SU-DHL-6 (cell line): Measurements from ENCODE around the gene GNPTG.

Experiments
- EZH2phosphoT487 ChIP-seq: fragments of 200-600 bp; sonication (generic), shearing (Covaris generic); conservative IDR thresholded peaks from 2 replicates; pipeline ENCODE4 v1.6.1; 2018; ENCODE audit warnings: mild to moderate bottlenecking, antibody characterized with exemption, low read length, moderate library complexity, mixed read lengths
- TF ChIP-seq, protein P1 (sequence below): fragments of 200-600 bp; sonication (generic); IDR thresholded peaks from one replicate; pipeline ENCODE4 v1.5.1; 2017; ENCODE audit warnings: antibody characterized with exemption, mild to moderate bottlenecking, low read length, moderate library complexity; ENCODE audit not compliant: insufficient read depth, poor library complexity, severe bottlenecking

DNA sequence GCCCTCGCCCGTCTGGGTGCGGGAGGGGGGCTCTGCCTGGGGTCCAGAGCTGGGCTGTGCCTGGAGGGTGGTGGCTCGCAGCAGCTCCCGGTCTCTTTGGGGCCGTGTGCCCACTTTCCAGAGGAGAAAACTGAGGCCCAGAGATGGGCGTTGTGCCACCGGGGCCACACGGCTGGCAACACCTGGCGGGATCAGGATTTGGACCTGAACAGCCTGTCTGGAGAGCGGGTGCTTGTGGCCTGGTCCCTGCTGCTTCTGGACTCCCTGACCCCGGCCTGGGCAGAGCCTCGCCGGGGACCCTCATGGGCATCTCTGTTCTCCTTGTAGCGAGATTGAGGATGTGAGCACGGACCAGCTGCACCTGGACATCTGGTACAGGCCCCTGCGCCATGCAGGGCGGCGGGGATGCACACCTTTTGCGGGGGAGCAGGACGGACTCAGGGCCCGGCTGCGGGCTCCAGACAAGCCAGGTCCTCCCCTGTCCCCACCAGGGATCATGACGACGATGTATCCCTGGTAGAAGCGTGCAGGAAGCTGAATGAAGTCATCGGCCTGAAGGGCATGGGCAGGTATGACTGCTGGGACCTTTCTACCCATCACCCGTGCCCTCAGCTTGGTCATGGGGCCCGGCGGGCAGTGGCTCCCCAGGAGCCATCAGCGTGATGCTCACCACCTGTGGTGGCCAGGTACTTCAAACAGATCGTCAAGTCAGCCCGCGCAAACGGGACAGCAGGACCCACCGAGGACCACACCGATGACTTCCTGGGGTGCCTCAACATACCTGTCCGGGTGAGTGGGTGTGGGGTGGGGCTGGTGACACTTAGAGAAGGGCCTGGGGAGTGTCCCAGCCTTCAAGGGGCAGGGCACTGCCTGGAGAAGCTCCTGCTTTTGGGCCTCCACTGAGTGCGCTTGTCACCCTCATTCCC is 10.0 kb upstream of the GNPTG start:
- TF ChIP-seq, protein P1, sequence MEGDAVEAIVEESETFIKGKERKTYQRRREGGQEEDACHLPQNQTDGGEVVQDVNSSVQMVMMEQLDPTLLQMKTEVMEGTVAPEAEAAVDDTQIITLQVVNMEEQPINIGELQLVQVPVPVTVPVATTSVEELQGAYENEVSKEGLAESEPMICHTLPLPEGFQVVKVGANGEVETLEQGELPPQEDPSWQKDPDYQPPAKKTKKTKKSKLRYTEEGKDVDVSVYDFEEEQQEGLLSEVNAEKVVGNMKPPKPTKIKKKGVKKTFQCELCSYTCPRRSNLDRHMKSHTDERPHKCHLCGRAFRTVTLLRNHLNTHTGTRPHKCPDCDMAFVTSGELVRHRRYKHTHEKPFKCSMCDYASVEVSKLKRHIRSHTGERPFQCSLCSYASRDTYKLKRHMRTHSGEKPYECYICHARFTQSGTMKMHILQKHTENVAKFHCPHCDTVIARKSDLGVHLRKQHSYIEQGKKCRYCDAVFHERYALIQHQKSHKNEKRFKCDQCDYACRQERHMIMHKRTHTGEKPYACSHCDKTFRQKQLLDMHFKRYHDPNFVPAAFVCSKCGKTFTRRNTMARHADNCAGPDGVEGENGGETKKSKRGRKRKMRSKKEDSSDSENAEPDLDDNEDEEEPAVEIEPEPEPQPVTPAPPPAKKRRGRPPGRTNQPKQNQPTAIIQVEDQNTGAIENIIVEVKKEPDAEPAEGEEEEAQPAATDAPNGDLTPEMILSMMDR = no peak
- TF ChIP-seq EZH2phosphoT487 = no peak
